GM13977 (cell line): ENCODE measurements around the gene SIX2.

Experiments used
- DNase-seq: peaks from one replicate; pipeline ENCODE4 v3.0.0; 2012; ENCODE audit warnings: low spot score
- CTCF ChIP-seq: IDR thresholded peaks from 2 replicates; pipeline ENCODE4 v1.5.1; 2012; ENCODE audit warnings: mild to moderate bottlenecking, control low read depth; ENCODE audit not compliant: insufficient read depth; ENCODE audit errors: extremely low read depth, missing control alignments
- in situ Hi-C: fragments of 300-500 bp; cut with MboI; formaldehyde crosslinking; loops from one replicate; pipeline ENCODE4 v1.12.0; 2022; ENCODE audit warnings: low sequenced_read_pairs, low pct_unique_long_range_greater_than_20kb, mixed read lengths, inconsistent platforms; ENCODE audit not compliant: unreplicated experiment

SIX2 gene

DNA sequence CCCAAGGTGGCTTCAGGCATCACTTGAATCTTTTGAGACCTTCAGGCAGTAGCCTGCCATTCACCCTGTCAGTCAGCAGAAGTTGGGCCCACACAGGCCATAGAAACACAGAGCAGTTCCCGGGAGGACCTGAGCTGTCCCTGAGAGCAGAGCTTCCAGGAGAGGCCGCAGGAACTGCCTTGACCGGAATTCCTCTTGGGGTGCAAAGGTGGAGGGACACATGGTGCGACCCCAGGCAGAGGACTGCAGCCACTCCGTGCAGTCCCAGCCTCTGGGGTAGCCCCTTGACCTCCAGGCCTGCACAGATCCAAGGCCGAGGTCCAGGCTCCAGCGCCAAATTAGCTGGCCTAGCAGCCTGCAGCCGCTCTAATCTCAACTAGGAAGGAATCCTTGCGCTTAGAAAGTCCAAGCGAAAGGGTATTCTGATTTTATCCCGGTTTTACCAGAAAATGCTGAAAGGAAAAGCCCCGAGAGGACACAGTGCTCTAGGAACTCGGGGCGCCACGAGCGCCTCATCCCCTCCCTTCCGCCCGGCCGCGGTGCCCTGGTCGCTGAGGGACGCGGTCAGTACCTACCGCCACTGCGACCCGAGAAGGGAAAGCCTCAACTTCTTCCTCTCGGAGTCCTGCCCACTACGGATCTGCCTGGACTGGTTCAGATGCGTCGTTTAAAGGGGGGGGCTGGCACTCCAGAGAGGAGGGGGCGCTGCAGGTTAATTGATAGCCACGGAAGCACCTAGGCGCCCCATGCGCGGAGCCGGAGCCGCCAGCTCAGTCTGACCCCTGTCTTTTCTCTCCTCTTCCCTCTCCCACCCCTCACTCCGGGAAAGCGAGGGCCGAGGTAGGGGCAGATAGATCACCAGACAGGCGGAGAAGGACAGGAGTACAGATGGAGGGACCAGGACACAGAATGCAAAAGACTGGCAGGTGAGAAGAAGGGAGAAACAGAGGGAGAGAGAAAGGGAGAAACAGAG is 5.4 kb downstream of the SIX2 start:
- TF ChIP-seq CTCF: no peak
- in situ Hi-C loops: no loop called here
- no peak for DNase-seq

DNA sequence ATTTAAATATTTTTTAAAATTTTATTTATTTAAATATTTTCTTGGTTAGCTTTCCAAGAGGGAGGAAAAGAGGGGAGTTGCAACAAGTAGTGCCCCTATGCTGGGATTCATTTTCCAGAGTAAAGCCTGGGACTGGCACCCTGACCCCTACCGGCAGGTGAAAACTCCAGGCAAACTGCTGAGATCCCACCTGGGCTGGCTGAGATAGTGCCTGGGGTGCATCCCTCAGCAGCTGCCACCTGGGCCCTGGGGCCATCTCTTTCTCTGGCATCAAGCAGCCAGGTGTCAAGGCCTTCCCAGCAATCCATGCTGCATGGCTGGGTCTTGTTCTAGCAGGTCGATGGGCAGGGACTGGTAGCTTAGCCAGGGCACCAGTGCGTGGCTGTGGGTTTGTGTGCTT is 6.6 kb downstream of the SIX2 start:
- TF ChIP-seq CTCF: no peak
- in situ Hi-C loops: no loop called here
- DNase-seq: no peak

DNA sequence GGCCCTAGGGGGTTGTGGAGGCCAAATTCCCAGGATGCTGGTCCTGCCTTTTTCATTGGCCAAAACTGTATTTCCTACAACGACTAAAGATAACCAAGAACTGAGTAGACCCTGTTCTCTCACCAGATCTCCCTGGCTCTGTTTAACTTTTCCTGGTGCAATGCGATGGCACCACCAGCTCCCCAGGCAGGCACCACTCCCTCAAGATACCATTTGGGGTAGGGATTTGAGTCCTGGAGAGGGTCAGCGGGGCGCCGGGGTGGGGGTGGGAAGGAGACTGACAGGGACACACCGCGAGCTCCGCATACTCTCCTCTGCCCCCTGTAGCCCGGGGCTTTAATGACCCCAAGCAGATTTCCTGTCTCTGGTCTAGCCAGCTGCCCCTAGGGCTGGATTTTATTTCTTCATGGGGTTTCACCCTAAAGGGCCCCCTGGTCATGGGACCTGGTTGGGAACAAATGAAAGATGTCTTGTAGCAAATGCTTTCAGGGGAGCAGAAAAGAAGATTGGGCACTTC is 7.3 kb downstream of the SIX2 start:
- DNase-seq: no peak
- in situ Hi-C loops: no loop called here
- TF ChIP-seq CTCF: no peak

- TF ChIP-seq CTCF: no peak
- in situ Hi-C loops: no loop called here
- no peak for DNase-seq
Observed at GRCh38 chr2:45000921-45001868, 8.1 kb downstream of the SIX2 start.

DNA sequence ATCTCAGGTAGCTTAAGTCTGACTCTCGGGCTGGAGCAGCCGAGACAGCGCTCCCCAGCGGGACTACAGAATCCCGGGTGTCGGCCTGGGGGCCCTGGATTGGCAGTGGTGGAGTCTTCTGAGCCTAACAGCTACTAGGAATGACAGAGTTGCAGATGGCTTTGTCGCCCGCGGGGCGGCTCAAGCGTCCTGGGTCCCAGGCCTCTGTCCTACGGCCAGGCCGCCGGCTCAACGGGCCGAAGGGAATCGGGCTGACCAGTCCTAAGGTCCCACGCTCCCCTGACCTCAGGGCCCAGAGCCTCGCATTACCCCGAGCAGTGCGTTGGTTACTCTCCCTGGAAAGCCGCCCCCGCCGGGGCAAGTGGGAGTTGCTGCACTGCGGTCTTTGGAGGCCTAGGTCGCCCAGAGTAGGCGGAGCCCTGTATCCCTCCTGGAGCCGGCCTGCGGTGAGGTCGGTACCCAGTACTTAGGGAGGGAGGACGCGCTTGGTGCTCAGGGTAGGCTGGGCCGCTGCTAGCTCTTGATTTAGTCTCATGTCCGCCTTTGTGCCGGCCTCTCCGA is 8.8 kb downstream of the SIX2 start:
- TF ChIP-seq CTCF: no peak
- in situ Hi-C loops: no loop called here
- DNase-seq: no peak

GRCh38 chr2:44999540-44999939 is 9.7 kb downstream of the SIX2 start:
- no peak for TF ChIP-seq CTCF
- in situ Hi-C loops: no loop called here
- DNase-seq: no peak
